RKO (cell line): ENCODE measurements around the gene ATAD2B.
"Not testable (repeated sequence)": the region's sequence is repeated elsewhere in the genome, so short reads cannot be mapped to it uniquely, and the experiment has no call there.

ENCODE experiments used
- DNase-seq: peaks from one replicate; pipeline ENCODE4 v3.0.0-alpha.2; 2016; ENCODE audit warnings: low spot score

The ATAD2B gene

GRCh38 chr2:23745068-23745725 is 181.7 kb downstream of the ATAD2B start:
- DNase-seq, result no peak

- DNase-seq, result not testable (repeated sequence)
Measured at GRCh38 chr2:23736783-23737182, 190.1 kb downstream of the ATAD2B start.

- no peak for DNase-seq
Measured at GRCh38 chr2:23734416-23734815, 192.5 kb downstream of the ATAD2B start.

DNA sequence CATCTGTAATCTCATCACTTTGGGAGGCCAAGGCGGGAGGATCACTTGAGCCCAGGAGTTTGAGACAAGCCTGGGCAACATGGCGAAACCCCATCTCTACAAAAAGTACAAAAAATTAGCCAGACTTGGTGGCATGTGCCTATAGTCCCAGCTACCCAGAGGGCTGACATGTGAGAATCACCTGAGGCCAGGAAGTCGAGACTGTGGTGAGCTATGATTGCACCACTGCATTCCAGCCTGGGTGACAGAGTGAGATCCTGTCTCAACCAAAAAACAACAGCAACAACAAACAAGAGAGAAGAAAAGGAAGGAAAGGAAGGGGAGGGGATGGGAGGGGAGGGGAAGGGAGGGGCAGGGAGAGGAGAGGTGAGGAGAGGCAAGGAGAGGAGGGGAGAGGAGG is 203.9 kb downstream of the ATAD2B start:
- DNase-seq, result not testable (repeated sequence)

DNA sequence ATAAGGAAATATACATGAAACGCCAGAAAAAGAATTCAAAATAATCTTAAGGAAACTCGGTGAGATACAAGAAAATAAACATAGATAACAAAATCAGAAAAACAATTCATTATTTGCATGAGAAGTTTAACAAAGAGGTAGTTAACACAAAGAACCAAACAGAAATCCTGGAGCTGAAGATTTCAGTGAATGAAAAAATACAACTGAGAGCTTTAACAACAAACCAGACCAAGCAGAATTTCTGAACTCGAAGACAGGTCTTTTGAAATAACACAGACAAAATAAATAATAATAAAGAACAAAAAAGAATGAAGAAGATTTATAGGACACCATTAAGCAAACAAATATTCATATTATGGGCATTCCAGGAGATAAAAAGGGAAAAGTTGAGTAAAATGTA is 204.7 kb downstream of the ATAD2B start:
- DNase-seq, result no peak

- DNase-seq, result no peak
Measured at GRCh38 chr2:23721454-23721826, 205.5 kb downstream of the ATAD2B start.

DNA sequence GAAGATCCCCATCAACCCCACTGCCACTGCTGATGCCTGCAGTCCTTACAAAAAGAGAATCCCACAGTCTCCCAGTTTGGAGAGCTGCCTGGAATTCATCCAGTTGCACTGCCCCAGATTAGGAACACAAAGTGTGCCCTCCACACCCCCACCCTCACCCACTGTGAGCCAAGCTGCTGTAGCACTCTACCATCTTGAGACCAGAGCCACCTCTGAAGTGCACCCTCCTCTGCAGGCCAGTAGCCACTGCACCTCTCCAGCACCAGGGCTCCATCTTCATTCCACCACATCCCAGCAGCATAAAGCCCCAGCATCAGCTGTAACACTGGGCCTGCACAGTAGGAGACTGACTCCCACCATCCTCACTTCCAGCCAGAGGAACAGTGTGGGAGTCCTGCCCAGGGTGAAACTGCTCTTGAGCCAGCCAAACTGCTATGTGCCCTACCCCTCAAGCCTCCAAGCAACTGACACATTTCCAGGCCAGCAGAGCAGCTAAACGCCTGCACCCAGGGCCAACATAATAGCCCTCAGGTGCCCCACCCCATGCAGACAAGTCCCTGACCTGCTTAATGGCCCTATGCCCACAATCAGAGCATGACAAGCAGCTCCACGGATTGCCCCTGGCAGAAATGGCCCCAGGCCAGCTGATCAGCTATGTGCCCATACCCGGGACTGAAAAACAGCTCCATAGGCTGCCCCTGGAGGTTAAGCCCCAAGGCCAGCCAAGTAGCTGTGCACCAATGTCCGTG is 206.0 kb downstream of the ATAD2B start:
- no peak for DNase-seq

- DNase-seq, result no peak
Measured at GRCh38 chr2:23719716-23720115, 207.2 kb downstream of the ATAD2B start.

- DNase-seq, result no peak
Measured at GRCh38 chr2:23718931-23719700, 207.8 kb downstream of the ATAD2B start.

DNA sequence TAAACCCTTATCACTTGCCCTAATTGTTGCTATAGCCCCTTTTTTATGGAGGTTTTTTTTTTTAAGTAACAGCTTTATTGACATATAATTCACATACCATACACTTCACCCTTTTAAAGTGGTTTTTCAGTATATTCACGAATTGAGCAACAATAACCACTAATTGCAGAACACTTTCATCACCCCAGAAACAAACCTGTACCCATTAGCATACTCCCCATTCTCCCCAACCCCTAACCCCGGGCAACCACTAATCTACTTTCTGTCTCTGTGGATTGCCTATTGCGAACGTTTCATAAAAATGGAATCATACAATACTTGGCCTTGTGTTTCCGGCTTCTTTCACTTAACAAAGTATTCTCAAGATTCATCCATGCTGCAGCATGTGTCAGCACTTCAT is 213.6 kb downstream of the ATAD2B start:
- DNase-seq, result no peak

DNA sequence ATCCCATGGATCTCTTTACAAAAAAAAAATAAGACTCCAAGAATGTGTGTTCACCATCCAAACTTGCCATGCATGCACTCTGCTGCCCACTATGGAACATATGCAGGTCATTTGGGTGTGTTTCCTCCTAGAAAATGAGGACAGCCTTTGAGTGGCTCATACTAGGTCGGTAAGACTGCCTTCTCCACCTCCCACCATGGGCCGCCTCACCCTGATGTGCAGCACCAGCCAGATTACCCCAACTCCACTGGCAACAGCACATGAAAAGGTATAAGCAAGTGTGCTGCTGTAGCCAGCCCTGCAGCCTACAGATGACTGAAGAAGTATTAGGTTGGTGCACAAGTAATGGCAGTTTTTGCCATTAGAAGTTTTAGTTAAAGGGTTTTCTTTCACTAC is 214.2 kb downstream of the ATAD2B start:
- no peak for DNase-seq

DNA sequence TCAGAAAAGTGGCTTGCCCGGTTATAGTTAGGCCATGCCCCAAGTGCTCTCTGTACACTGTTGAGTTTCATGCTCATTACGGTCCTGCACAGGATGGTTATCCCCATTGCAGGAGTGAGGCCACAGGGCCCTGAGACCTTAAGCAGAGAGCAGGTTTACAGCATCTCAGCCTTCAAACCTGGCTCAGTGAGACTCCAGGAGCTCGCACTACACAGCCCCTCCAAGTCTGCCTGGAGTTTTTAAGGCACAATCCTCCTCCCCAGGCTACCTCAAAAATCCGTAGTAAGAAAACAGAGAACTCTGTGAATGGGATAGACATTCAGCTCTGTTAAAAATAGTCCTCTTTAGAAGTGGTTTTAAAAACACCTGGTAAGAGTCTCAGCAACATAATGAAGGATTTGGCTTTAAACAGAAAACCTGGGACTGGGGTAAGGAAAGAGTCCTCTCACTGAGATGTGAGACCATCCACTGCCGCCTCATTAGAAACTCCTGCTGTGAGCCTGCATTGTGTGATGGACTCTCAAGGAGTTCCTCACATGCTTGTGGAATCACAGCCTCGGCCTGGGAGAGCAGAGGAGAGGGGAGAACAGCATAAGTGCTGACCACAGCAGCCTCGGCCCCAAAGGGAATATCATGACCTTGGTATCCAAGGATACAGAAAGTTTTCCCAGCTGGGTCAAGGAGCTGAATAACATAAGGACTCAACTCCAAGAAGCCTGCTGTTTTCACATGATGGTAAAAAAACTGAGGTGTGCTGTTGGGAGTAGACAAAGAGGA is 214.8 kb downstream of the ATAD2B start:
- DNase-seq, result no peak

GRCh38 chr2:23709311-23709710 is 217.6 kb downstream of the ATAD2B start:
- DNase-seq, result no peak

DNA sequence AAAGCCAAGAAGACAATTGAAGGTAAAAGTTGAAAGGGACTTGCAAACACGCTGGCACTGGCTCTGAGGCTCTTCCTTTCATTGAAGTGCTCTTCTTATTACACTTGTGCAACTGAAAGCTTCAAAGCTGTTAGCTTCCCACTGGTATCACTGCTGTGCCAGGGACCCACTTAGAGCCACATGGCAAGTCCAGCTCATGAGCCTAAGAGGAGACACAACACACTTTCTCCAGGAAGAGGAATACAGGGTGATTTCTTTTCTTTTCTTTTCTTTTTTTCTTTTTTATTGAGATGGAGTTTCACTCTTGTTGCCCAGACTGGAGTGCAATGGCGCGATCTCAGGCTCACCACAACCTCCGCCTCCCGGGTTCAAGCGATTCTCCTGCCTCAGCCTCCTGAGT is 218.2 kb downstream of the ATAD2B start:
- no peak for DNase-seq

DNA sequence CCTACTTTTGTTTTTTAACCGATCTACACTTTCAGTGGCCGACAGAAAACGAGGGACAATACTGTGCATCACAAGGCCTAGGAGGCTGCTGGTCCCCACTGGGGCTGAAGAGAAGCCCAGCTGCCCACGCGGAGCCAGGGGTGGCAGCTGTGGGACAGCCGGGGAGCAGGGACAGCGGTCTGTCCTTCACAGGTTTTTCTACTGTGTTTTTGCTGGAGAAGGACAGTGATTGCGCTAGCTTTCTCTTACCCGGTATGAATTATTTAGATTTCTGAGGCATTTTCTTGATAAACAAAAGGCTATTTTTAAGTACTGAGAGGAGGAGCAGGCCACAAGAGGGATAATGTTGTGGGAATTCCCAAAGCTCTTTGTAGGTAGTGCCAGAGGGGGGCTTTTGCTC is 219.8 kb downstream of the ATAD2B start:
- DNase-seq, result no peak

DNA sequence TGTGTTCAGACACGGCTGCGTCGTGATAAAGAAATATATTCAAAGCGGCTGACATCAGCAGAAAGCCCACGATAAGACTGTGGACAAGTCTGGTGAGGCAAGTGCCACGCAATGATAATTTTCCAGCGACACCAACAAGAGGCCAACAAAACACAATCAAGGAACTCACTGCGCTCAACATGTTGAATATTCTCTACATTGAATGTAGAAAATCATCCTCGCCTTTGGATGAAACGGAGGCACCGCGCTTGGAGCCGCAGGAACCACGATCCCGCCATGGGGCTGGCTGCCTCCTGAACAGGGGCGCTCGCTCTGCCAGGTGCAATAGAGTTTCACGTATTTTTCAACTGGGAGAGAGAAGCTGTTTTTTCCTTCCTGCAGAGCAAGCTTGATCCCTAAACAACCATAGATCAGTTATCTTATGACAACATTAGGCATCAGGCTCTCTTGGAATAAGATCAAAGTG is 220.3 kb downstream of the ATAD2B start:
- DNase-seq, result no peak

GRCh38 chr2:23705771-23706612 is 220.9 kb downstream of the ATAD2B start:
- DNase-seq, result no peak

- no peak for DNase-seq
Measured at GRCh38 chr2:23703583-23704385, 223.1 kb downstream of the ATAD2B start.

DNA sequence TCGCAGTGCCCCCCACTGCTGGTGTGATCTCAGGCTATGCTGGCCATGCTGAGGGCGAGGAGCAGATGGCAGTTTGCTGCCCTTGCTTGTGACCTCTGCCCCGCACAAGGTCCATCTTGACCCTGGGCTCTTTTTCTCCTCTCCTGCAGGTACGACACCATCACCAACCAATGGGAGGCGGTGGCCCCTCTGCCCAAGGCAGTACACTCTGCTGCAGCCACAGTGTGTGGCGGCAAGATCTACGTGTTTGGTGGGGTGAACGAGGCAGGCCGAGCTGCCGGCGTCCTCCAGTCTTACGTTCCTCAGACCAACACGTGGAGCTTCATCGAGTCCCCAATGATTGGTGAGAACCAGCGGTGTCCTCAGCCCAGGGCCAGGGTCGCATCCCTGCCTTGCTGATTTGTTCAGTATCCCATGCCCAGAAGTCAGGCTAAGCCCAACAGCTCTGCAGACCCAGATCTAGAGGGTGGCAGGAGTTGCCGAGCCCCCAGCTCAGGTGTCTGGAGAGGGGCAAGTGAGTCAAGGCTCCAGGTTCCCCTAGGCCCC is 223.8 kb downstream of the ATAD2B start:
- DNase-seq, result no peak

GRCh38 chr2:23700627-23701026 is 226.3 kb downstream of the ATAD2B start:
- DNase-seq, result no peak
